HEK293 (cell line): Measurements from ENCODE around the gene SPATA31C1.
A peak's percentile ranks its signal among the peaks of the same experiment; 100 is the strongest.

Source experiments
- CTCF ChIA-PET: fragments of 350-600 bp; formaldehyde crosslinking; extraction: SDS; loops from one replicate; lab custom pipeline; 2021; ENCODE audit warnings: antibody characterized with exemption; lab: Yijun Ruan, JAX
- POLR2A ChIA-PET: fragments of 300-600 bp; formaldehyde crosslinking; extraction: SDS; loops from one replicate; lab custom pipeline; 2020; ENCODE audit warnings: antibody characterized with exemption, inconsistent platforms; lab: Yijun Ruan, JAX
- H3K27ac ChIP-seq: fragments of 200-500 bp; sonication (Bioruptor generic); 2 replicates; pipeline ENCODE4 v1.5.1; 2014; ENCODE audit warnings: low read depth, low read length, control low read depth, inconsistent platforms; ENCODE audit errors: extremely low read depth
- H3K36me3 ChIP-seq, 2 experiments: fragments of 200-500 bp in 1 of 2; sonication (Bioruptor generic) in 1 of 2; 1 replicate in 1 of 2; 2 replicates in 1 of 2; pipeline ENCODE4 v1.5.1; 2014 to 2017; ENCODE audit warnings: inconsistent platforms in 2 of 2, low read length in 2 of 2; ENCODE audit not compliant: control insufficient read depth in 2 of 2, insufficient read depth in 1 of 2
- H3K4me1 ChIP-seq: fragments of 200-500 bp; sonication (Bioruptor generic); 2 replicates; pipeline ENCODE4 v1.5.1; 2014; ENCODE audit warnings: mild to moderate bottlenecking, low read length, inconsistent platforms; ENCODE audit not compliant: control insufficient read depth, insufficient read depth
- H3K4me3 ChIP-seq: 2 replicates; pipeline ENCODE4 v1.5.1; 2011; ENCODE audit warnings: low read depth, mild to moderate bottlenecking, control low read depth, low read length, moderate library complexity
- H3K9me3 ChIP-seq: fragments of 200-500 bp; sonication (Bioruptor generic); 2 replicates; pipeline ENCODE4 v1.5.1; 2014; ENCODE audit warnings: low read depth, low read length, inconsistent platforms; ENCODE audit not compliant: control insufficient read depth, insufficient read depth
- BCL6B ChIP-seq: fragments of 450-650 bp; formaldehyde crosslinking; IDR thresholded peaks from 2 replicates; pipeline ENCODE4 v1.5.1; 2017; ENCODE audit warnings: missing biosample characterization, missing genetic modification characterization
- GFI1B ChIP-seq: fragments of 450-650 bp; formaldehyde crosslinking; IDR thresholded peaks from 2 replicates; pipeline ENCODE4 v1.5.1; 2016; ENCODE audit warnings: missing biosample characterization, missing genetic modification characterization
- GLI4 ChIP-seq: fragments of 450-650 bp; formaldehyde crosslinking; IDR thresholded peaks from 2 replicates; pipeline ENCODE4 v1.5.1; 2016; ENCODE audit warnings: missing biosample characterization, missing genetic modification characterization
- KLF16 ChIP-seq: fragments of 450-650 bp; formaldehyde crosslinking; IDR thresholded peaks from 2 replicates; pipeline ENCODE4 v1.5.1; 2017; ENCODE audit warnings: missing biosample characterization, missing genetic modification characterization
- PRDM1 ChIP-seq: fragments of 450-650 bp; formaldehyde crosslinking; IDR thresholded peaks from 2 replicates; pipeline ENCODE4; 2016; ENCODE audit warnings: missing biosample characterization, missing genetic modification characterization
- SETDB1 ChIP-seq: IDR thresholded peaks from one replicate; pipeline ENCODE4 v1.6.1; 2017; ENCODE audit warnings: mild to moderate bottlenecking, low read length, moderate library complexity, mixed read lengths; ENCODE audit not compliant: insufficient read length
- TRIM28 ChIP-seq: IDR thresholded peaks from 2 replicates; pipeline ENCODE4 v1.6.1; 2011; ENCODE audit warnings: low read length, control low read depth, borderline replicate concordance
- ZBTB1 ChIP-seq: fragments of 450-650 bp; formaldehyde crosslinking; IDR thresholded peaks from 2 replicates; pipeline ENCODE4 v1.5.1; 2016; ENCODE audit warnings: missing biosample characterization, missing genetic modification characterization
- ZBTB44 ChIP-seq: fragments of 450-650 bp; IDR thresholded peaks from 2 replicates; pipeline ENCODE4 v1.5.1; 2018; ENCODE audit warnings: missing biosample characterization, mild to moderate bottlenecking, missing genetic modification characterization
- ZBTB49 ChIP-seq: fragments of 450-650 bp; formaldehyde crosslinking; IDR thresholded peaks from 2 replicates; pipeline ENCODE4 v1.5.1; 2016; ENCODE audit warnings: missing biosample characterization, missing genetic modification characterization, low read depth
- ZIC2 ChIP-seq: fragments of 450-650 bp; formaldehyde crosslinking; IDR thresholded peaks from 2 replicates; pipeline ENCODE4 v1.5.1; 2016; ENCODE audit warnings: missing biosample characterization, missing genetic modification characterization
- ZNF155 ChIP-seq: fragments of 450-650 bp; formaldehyde crosslinking; IDR thresholded peaks from 2 replicates; pipeline ENCODE4 v1.5.1; 2016; ENCODE audit warnings: missing biosample characterization, missing genetic modification characterization
- ZNF211 ChIP-seq: fragments of 450-650 bp; formaldehyde crosslinking; IDR thresholded peaks from 2 replicates; pipeline ENCODE4 v1.5.1; 2016; ENCODE audit warnings: low read depth, missing biosample characterization, missing genetic modification characterization
- ZNF23 ChIP-seq: fragments of 450-650 bp; formaldehyde crosslinking; IDR thresholded peaks from 2 replicates; pipeline ENCODE4 v1.5.1; 2016; ENCODE audit warnings: missing biosample characterization, missing genetic modification characterization, borderline replicate concordance
- ZNF404 ChIP-seq: fragments of 450-650 bp; formaldehyde crosslinking; IDR thresholded peaks from 2 replicates; pipeline ENCODE4 v1.5.1; 2017; ENCODE audit warnings: missing biosample characterization, missing genetic modification characterization
- ZNF423 ChIP-seq: fragments of 450-650 bp; formaldehyde crosslinking; IDR thresholded peaks from 2 replicates; pipeline ENCODE4 v1.5.1; 2016; ENCODE audit warnings: missing biosample characterization, missing genetic modification characterization
- ZNF580 ChIP-seq: fragments of 450-650 bp; formaldehyde crosslinking; IDR thresholded peaks from 2 replicates; pipeline ENCODE4 v1.5.1; 2016; ENCODE audit warnings: missing biosample characterization, missing genetic modification characterization
- ZNF610 ChIP-seq: fragments of 450-650 bp; formaldehyde crosslinking; IDR thresholded peaks from 2 replicates; pipeline ENCODE4 v1.5.1; 2016; ENCODE audit warnings: missing biosample characterization, missing genetic modification characterization, borderline replicate concordance
- ZNF654 ChIP-seq: fragments of 450-650 bp; formaldehyde crosslinking; IDR thresholded peaks from 2 replicates; pipeline ENCODE4 v1.5.1; 2016; ENCODE audit warnings: low read depth, missing biosample characterization, missing genetic modification characterization
- ZNF791 ChIP-seq: fragments of 450-650 bp; formaldehyde crosslinking; IDR thresholded peaks from 2 replicates; pipeline ENCODE4 v1.5.1; 2016; ENCODE audit warnings: missing biosample characterization, missing genetic modification characterization
- ZNF830 ChIP-seq: fragments of 450-650 bp; IDR thresholded peaks from 2 replicates; pipeline ENCODE4 v1.5.0; 2018; ENCODE audit warnings: missing biosample characterization, missing genetic modification characterization, low read depth, mild to moderate bottlenecking, moderate library complexity

The SPATA31C1 gene

GRCh38 chr9:87950765-87951488 is 33.2 kb downstream of the SPATA31C1 start:
- Histone ChIP-seq H3K4me1 (no peaks in the 10 kb centered on the region), H3K4me3 (no peak overlapping the region), H3K36me3 (no peaks in the 10 kb centered on the region), H3K27ac (no peak overlapping the region), H3K9me3 (no peaks in the 10 kb centered on the region)
- TF ChIP-seq ZNF610 (tag by site-specific recombination), result no peak
- peak; percentile 92; the same call in 1 of the 2 replicates for TF ChIP-seq ZNF155 (tag by site-specific recombination)
- peak; percentile 76 for TF ChIP-seq SETDB1
- TF ChIP-seq TRIM28, result peak; percentile 53; the same call in 1 of the 2 replicates
- peak; percentile 67 for TF ChIP-seq ZNF654 (tag by site-specific recombination)
- POLR2A ChIA-PET, result no interaction called here
- CTCF ChIA-PET, result interaction anchor here (0.6 to 1.9 kb wide), 12 partner anchors 10 to 1254 kb away, joined by 3 to 6 read pairs (median 4); no protein-coding TSS in a partner anchor

- Histone ChIP-seq H3K9me3 (no peaks in the 10 kb centered on the region), H3K4me3 (no peak overlapping the region), H3K27ac (no peak overlapping the region)
- POLR2A ChIA-PET, result no interaction called here
- CTCF ChIA-PET, result no interaction called here
- TF ChIP-seq ZNF23 (tag by site-specific recombination) (no peak), ZNF791 (tag by site-specific recombination) (no peak), KLF16 (tag by site-specific recombination) (no peak), PRDM1 (tag by site-specific recombination) (no peak), ZNF580 (tag by site-specific recombination) (no peak), ZBTB44 (tag by site-specific recombination) (no peak), ZIC2 (tag by site-specific recombination) (no peak), ZBTB1 (no peak), BCL6B (tag by site-specific recombination) (no peak), ZNF211 (tag by site-specific recombination) (no peak), ZNF404 (tag by site-specific recombination) (no peak), ZBTB49 (tag by site-specific recombination) (no peak), GFI1B (tag by site-specific recombination) (no peak), GLI4 (tag by site-specific recombination) (no peak), ZNF423 (tag by site-specific recombination) (no peak), ZNF830 (tag by site-specific recombination) (no peak)
- TF ChIP-seq, all 188 proteins: peak for 0
- Histone ChIP-seq H3K4me1 (no peaks in the 10 kb centered on the region), H3K36me3 (no peaks in the 10 kb centered on the region)
These were observed 36.5 kb downstream of the SPATA31C1 start for GRCh38 chr9:87954230-87954629.
